ENCODE results near the gene PLIN1. TPM values are rescaled to one million over a fixed set of nuclear protein-coding genes. Genes with fewer than 3 reads are reported as not detected.

The PLIN1 gene
- 10 to 100 TPM in 1 of 2 donors, 1 to 10 TPM in 1; 5.7 to 24.2 TPM for total RNA-seq

GRCh38 chr15:89679212-89679611 lies at the start of gene PLIN1:
Gene PLIN1 (minus strand): TSS chr15:89679367. CDS start chr15:89677489, 1,878 bp downstream.
- DNase-seq (ENCODE audit: low spot score), result no peak
- H3K36me3 ChIP-seq, result peaks cover 11% of the 10 kb centered on the region
- ATAC-seq (ENCODE audit: insufficient number of reproducible peaks, low FRiP score, low read depth), result no peak

DNA sequence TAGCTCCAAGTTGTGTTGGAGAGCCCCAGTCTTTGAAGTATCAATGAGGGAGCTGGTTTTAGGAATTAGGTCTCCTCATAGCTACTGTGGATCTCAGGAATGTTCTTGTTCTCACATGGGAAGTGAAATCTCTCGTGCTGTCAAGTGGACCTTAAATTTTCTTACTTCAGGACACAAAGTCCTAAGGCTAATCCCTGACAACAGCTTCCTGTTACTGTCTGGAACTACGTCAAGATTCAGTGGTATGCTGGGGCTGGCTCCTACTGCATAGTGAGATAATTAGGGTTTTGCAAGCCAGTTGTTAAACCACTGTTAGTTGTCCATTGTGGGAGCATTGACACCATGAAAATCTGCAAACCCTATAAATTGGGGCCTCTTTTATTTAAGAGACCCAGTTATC lies 49.1 kb upstream of the PLIN1 start:
- Histone ChIP-seq H3K4me1 (ENCODE audit: control insufficient read depth in 1 of 2, low read depth in 2 of 2) (no peaks in the 10 kb centered on the region), H3K27ac (no peak overlapping the region), H3K36me3 (no peaks in the 10 kb centered on the region), H3K27me3 (replicated peaks; ENCODE audit: insufficient read depth) (no peaks in the 10 kb centered on the region), H3K4me3 (no peak overlapping the region), H3K9me3 (no peaks in the 10 kb centered on the region)
- TF ChIP-seq, protein P1, sequence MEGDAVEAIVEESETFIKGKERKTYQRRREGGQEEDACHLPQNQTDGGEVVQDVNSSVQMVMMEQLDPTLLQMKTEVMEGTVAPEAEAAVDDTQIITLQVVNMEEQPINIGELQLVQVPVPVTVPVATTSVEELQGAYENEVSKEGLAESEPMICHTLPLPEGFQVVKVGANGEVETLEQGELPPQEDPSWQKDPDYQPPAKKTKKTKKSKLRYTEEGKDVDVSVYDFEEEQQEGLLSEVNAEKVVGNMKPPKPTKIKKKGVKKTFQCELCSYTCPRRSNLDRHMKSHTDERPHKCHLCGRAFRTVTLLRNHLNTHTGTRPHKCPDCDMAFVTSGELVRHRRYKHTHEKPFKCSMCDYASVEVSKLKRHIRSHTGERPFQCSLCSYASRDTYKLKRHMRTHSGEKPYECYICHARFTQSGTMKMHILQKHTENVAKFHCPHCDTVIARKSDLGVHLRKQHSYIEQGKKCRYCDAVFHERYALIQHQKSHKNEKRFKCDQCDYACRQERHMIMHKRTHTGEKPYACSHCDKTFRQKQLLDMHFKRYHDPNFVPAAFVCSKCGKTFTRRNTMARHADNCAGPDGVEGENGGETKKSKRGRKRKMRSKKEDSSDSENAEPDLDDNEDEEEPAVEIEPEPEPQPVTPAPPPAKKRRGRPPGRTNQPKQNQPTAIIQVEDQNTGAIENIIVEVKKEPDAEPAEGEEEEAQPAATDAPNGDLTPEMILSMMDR (IDR thresholded peaks at IDR 0.05), result no peak
- no peak for DNase-seq (ENCODE audit: low spot score)
- ATAC-seq (ENCODE audit: insufficient number of reproducible peaks, low FRiP score, low read depth), result no peak

More at GRCh38 chr15:89679212-89679611, at the start of gene PLIN1:
- H3K4me3 ChIP-seq, result no peak within 1 kb of the TSS
- peak within 1 kb of the TSS; percentile 40 to 48 for H3K27ac ChIP-seq
- H3K9me3 ChIP-seq, result no peaks in the 10 kb centered on the region
- H3K4me1 ChIP-seq (ENCODE audit: control insufficient read depth in 1 of 2, low read depth in 2 of 2), result peaks cover 16 to 33% of the 10 kb centered on the region in 2 donors
- TF ChIP-seq, protein P1 (IDR thresholded peaks at IDR 0.05), result no peak
- H3K27me3 ChIP-seq (replicated peaks; ENCODE audit: insufficient read depth), result no peaks in the 10 kb centered on the region

DNA sequence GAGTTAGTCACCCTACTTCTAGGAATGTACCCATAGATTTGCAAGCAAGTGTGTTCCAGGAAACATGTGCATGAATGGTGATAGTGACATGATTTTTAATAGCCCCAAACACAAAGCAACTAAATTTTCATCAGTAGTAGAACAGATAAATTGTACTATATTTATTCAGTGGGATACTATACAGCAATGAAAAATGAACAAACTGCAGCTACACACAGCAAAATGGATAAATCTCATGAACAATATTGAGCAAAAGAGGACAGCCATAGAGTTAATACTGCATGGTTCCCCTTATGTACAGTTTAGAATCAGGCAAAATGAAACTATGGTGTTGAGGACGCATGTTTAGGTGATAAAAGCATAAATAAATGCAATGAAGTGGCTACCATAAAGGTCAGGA lies 45.9 kb upstream of the PLIN1 start:
- Histone ChIP-seq H3K27ac (no peak overlapping the region), H3K9me3 (no peaks in the 10 kb centered on the region), H3K36me3 (no peaks in the 10 kb centered on the region), H3K27me3 (replicated peaks; ENCODE audit: insufficient read depth) (no peaks in the 10 kb centered on the region), H3K4me3 (no peak overlapping the region), H3K4me1 (ENCODE audit: control insufficient read depth in 1 of 2, low read depth in 2 of 2) (no peaks in the 10 kb centered on the region)
- TF ChIP-seq, protein P1 (IDR thresholded peaks at IDR 0.05), result no peak
- DNase-seq (ENCODE audit: low spot score) (no peak), ATAC-seq (ENCODE audit: insufficient number of reproducible peaks, low FRiP score, low read depth) (no peak)

- Histone ChIP-seq H3K4me1 (ENCODE audit: control insufficient read depth in 1 of 2, low read depth in 2 of 2) (no peaks in the 10 kb centered on the region), H3K36me3 (no peaks in the 10 kb centered on the region), H3K27me3 (replicated peaks; ENCODE audit: insufficient read depth) (no peaks in the 10 kb centered on the region), H3K27ac (no peak overlapping the region), H3K9me3 (no peaks in the 10 kb centered on the region), H3K4me3 (no peak overlapping the region)
- TF ChIP-seq, protein P1 (IDR thresholded peaks at IDR 0.05), result no peak
- ATAC-seq (ENCODE audit: insufficient number of reproducible peaks, low FRiP score, low read depth) (no peak), DNase-seq (ENCODE audit: low spot score) (no peak)
These were observed 45.5 kb upstream of the PLIN1 start for GRCh38 chr15:89724621-89725020.

DNA sequence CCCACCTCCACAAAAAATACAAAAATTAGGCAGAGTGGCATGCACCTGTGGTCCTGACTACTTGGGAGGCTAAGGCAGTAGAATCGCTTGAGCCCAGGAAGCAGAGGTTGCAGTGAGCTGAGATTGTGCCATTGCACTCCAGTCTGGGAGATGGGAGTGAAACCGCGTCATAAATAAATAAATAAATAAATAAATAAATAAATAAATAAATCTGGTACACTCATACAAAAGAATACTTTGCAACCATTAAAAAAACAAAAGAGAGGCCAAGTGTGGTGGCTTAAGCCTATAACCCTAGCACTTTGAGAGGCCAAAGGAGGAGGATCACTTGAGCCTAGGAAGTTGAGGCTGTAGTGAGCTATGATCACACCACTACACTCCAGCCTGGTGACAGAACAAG lies 43.9 kb upstream of the PLIN1 start:
- Histone ChIP-seq H3K27me3 (replicated peaks; ENCODE audit: insufficient read depth) (no peaks in the 10 kb centered on the region), H3K4me1 (ENCODE audit: control insufficient read depth in 1 of 2, low read depth in 2 of 2) (no peaks in the 10 kb centered on the region), H3K4me3 (no peak overlapping the region), H3K9me3 (no peaks in the 10 kb centered on the region), H3K36me3 (no peaks in the 10 kb centered on the region), H3K27ac (no peak overlapping the region)
- ATAC-seq (ENCODE audit: insufficient number of reproducible peaks, low FRiP score, low read depth) (no peak), DNase-seq (ENCODE audit: low spot score) (no peak)
- TF ChIP-seq, protein P1 (IDR thresholded peaks at IDR 0.05), result no peak

Data from thoracic aorta (tissue), 2 donors.